Endothelial cell of umbilical vein (primary cell): ENCODE results near the gene CHM. TPM values are rescaled to one million over a fixed set of nuclear protein-coding genes. Genes with fewer than 3 reads are reported as not detected.

Source experiments
- BruUV-seq: library from RNA; stranded (reverse); fragments of 400-500 nt; replicated peaks from 2 replicates; lab custom pipeline; 2021; lab: Mats Ljungman, UMichigan
- CTCF ChIA-PET: fragments of 300-600, 350-600 bp; sonication (Branson Sonifier 250); formaldehyde crosslinking; loops from one replicate; lab custom pipeline; 2021; ENCODE audit warnings: antibody characterized with exemption, inconsistent platforms; lab: Charles Lee
- POLR2A ChIA-PET: fragments of 300-600, 350-600 bp; sonication (Branson Sonifier 250); formaldehyde crosslinking; loops from one replicate; lab custom pipeline; 2021; ENCODE audit warnings: antibody characterized with exemption, inconsistent platforms; lab: Charles Lee
- DNase-seq: peaks from one replicate; pipeline ENCODE4 v3.0.0-alpha.2; 2011; ENCODE audit warnings: low read depth, low spot score
- FAIRE-seq: peaks from 2 replicates; lab custom pipeline; 2011; peaks lifted over from hg19 to GRCh38; lab: Jason Lieb, UNC
- H2AFZ ChIP-seq: 2 replicates; pipeline ENCODE4 v1.6.0; 2012; ENCODE audit warnings: low read depth, low read length, control low read depth, inconsistent platforms
- H3K27ac ChIP-seq: 2 replicates; pipeline ENCODE4 v1.5.1; 2011; ENCODE audit warnings: low read depth, mild to moderate bottlenecking, control low read depth, low read length, moderate library complexity; ENCODE audit not compliant: insufficient read depth
- H3K27me3 ChIP-seq, 2 experiments: 2 replicates each; pipeline versions ENCODE4 v1.6.0 to v1.6.1; 2011; ENCODE audit warnings: low read length in 2 of 2, mixed read lengths in 1 of 2; ENCODE audit not compliant: control insufficient read depth in 2 of 2, insufficient read depth in 2 of 2
- H3K36me3 ChIP-seq, 2 experiments: 2 replicates in 1 of 2; 3 replicates in 1 of 2; pipeline ENCODE4 v1.5.1; 2011; ENCODE audit warnings: low read length in 2 of 2, mild to moderate bottlenecking in 1 of 2, moderate library complexity in 1 of 2; ENCODE audit not compliant: control insufficient read depth in 2 of 2, insufficient read depth in 2 of 2; ENCODE audit errors: extremely low read depth in 1 of 2
- H3K4me1 ChIP-seq: 3 replicates; pipeline ENCODE4 v1.5.1; 2011; ENCODE audit warnings: mild to moderate bottlenecking, low read length; ENCODE audit not compliant: control insufficient read depth, insufficient read depth; ENCODE audit errors: extremely low read depth
- H3K4me2 ChIP-seq: 2 replicates; pipeline ENCODE4 v1.6.1; 2011; ENCODE audit warnings: low read length, control low read depth, mixed read lengths; ENCODE audit not compliant: insufficient read depth
- H3K4me3 ChIP-seq, 3 experiments: fragments of 200-600 bp in 1 of 3; sonication (generic), shearing (Covaris generic) in 1 of 3; replicated peaks in 1 of 3; 2 replicates each; pipeline ENCODE4 v1.5.1; 2011 to 2016; ENCODE audit warnings: control low read depth in 3 of 3, low read length in 3 of 3, mild to moderate bottlenecking in 2 of 3, inconsistent platforms in 1 of 3, low read depth in 1 of 3, moderate library complexity in 1 of 3; ENCODE audit not compliant: insufficient read depth in 1 of 3
- H3K79me2 ChIP-seq: 2 replicates; pipeline ENCODE4 v1.6.0; 2012; ENCODE audit warnings: low read length, inconsistent platforms; ENCODE audit not compliant: control insufficient read depth, insufficient read depth
- H3K9ac ChIP-seq: replicated peaks from 2 replicates; pipeline ENCODE3; 2011; ENCODE audit warnings: low read length, control low read depth; ENCODE audit not compliant: insufficient read depth; ENCODE audit errors: extremely low read depth
- H3K9me1 ChIP-seq: replicated peaks from 3 replicates; pipeline ENCODE4 v1.6.0; 2011; ENCODE audit warnings: mild to moderate bottlenecking, low read length; ENCODE audit not compliant: control insufficient read depth, insufficient read depth; ENCODE audit errors: extremely low read depth
- H3K9me3 ChIP-seq: replicated peaks from 2 replicates; pipeline ENCODE4 v1.5.1; 2012; ENCODE audit warnings: low read length, inconsistent platforms; ENCODE audit not compliant: control insufficient read depth, insufficient read depth
- H4K20me1 ChIP-seq: replicated peaks from 2 replicates; pipeline ENCODE3; 2011; ENCODE audit warnings: mild to moderate bottlenecking, low read length; ENCODE audit not compliant: control insufficient read depth, insufficient read depth; ENCODE audit errors: extremely low read depth
- CTCF ChIP-seq, 2 donors: IDR thresholded peaks; 1 replicate in 1 of 2; 2 replicates in 1 of 2; pipeline ENCODE4 v1.5.1; 2011; ENCODE audit warnings: low read length in 2 of 2, mild to moderate bottlenecking in 2 of 2, moderate library complexity in 2 of 2, control low read depth in 1 of 2, inconsistent platforms in 1 of 2, low read depth in 1 of 2; ENCODE audit not compliant: insufficient read depth in 1 of 2; ENCODE audit errors: extremely low read depth in 1 of 2
- EZH2 ChIP-seq: IDR thresholded peaks from 2 replicates; pipeline ENCODE4 v1.6.1; 2012; ENCODE audit warnings: borderline replicate concordance, low read depth, mild to moderate bottlenecking, moderate library complexity, low read length, inconsistent platforms; ENCODE audit not compliant: severe bottlenecking
- FOS ChIP-seq: IDR thresholded peaks from 2 replicates; pipeline ENCODE4 v1.6.1; 2011; ENCODE audit warnings: mild to moderate bottlenecking, low read length, moderate library complexity, borderline replicate concordance; ENCODE audit not compliant: insufficient read depth
- GATA2 ChIP-seq: IDR thresholded peaks from 2 replicates; pipeline ENCODE4 v1.7.0; 2011; ENCODE audit warnings: low read depth, mild to moderate bottlenecking, moderate library complexity, mixed read lengths, low read length; ENCODE audit not compliant: insufficient read length, insufficient read depth
- JUN ChIP-seq: IDR thresholded peaks from 2 replicates; pipeline ENCODE4 v1.6.1; 2011; ENCODE audit warnings: borderline replicate concordance, low read depth; ENCODE audit not compliant: insufficient read length, insufficient read depth
- MAX ChIP-seq: IDR thresholded peaks from 2 replicates; pipeline ENCODE4 v1.6.1; 2011; ENCODE audit not compliant: insufficient read depth, insufficient read length
- MYC ChIP-seq: IDR thresholded peaks from one replicate; pipeline ENCODE4 v1.6.1; 2011; ENCODE audit warnings: mild to moderate bottlenecking, low read depth, low read length
- POLR2A ChIP-seq: IDR thresholded peaks from 2 replicates; pipeline ENCODE4 v1.6.1; 2012; ENCODE audit warnings: low read depth, mild to moderate bottlenecking, control low read depth, low read length
- POLR2AphosphoS5 ChIP-seq: IDR thresholded peaks from 2 replicates; pipeline ENCODE4 v1.6.1; 2012; ENCODE audit warnings: low read depth, mild to moderate bottlenecking, control low read depth, low read length, moderate library complexity; ENCODE audit not compliant: insufficient read depth
- dilution Hi-C: fragments of 300-500 bp; cut with MboI; formaldehyde crosslinking; loops from one replicate; pipeline ENCODE4 v1.15.0; 2019; ENCODE audit warnings: low sequenced_read_pairs; ENCODE audit not compliant: extremely low pct_ligation_motif_present
- intact Hi-C: fragments of 100-400 bp; cut with micrococcal nuclease; formaldehyde crosslinking; loops from one replicate; pipeline ENCODE4 v1.10.0; 2022
- polyA plus RNA-seq, 4 experiments: library from polyadenylated mRNA; depleted of rRNA in 3 of 4; stranded (reverse) in 3 of 4; unstranded in 1 of 4; fragments of >200 nt; gene quantifications; 2 replicates each; pipeline versions ENCODE4 v1.2.1 to v1.2.3, GENCODE V29; 2011 to 2012; ENCODE audit warnings: missing spikeins in 1 of 4
- total RNA-seq: library from RNA; stranded (reverse); gene quantifications from 2 replicates; pipeline ENCODE4 v1.2.3, GENCODE V29; 2021

The CHM gene
- total and polyA plus RNA-seq, 2 donors (not counting 3 experiments of a cell fraction or from before 2014, with no cell fraction given) = 10.5 to 18.4 TPM

- dilution Hi-C loops (no loop called here), intact Hi-C loops (no loop called here)
- CTCF ChIA-PET = no interaction called here
- Histone ChIP-seq H3K9me1 (no peaks in the 10 kb centered on the region), H3K9me3 (no peaks in the 10 kb centered on the region), H3K4me1 (no peaks in the 10 kb centered on the region), H3K27me3 (no peaks in the 10 kb centered on the region), H3K9ac (no peak overlapping the region), H3K4me2 (no peak overlapping the region), H3K36me3 (no peaks in the 10 kb centered on the region), H3K27ac (no peak overlapping the region), H3K79me2 (no peaks in the 10 kb centered on the region), H4K20me1 (no peaks in the 10 kb centered on the region), H2AFZ (no peak overlapping the region), H3K4me3 (no peak overlapping the region)
- POLR2A ChIA-PET = no interaction called here
- DNase-seq (no peak), FAIRE-seq (no peak)
- BruUV-seq = no TSS peak
- TF ChIP-seq GATA2 (no peak), CTCF (IDR thresholded peaks at IDR 0.05; ENCODE audit: extremely low read depth in 1 of 2, insufficient read depth in 1 of 2, low read depth in 1 of 2, low read length in 2 of 2) (no peak), POLR2A (no peak), MAX (no peak), EZH2 (no peak), JUN (no peak), POLR2AphosphoS5 (no peak), MYC (no peak), FOS (no peak)
Observed at GRCh38 chrX:85828771-85829170, 218.6 kb downstream of the CHM start.
